Measurements from ENCODE around the gene SMAD9. TPM values are rescaled to one million over a fixed set of nuclear protein-coding genes. Genes with fewer than 3 reads are reported as not detected.

Gene SMAD9
- total RNA-seq, 1 donor from 2014 or later, result 0.79 TPM

GRCh38 chr13:36915896-36916640 is 4.0 kb downstream of the SMAD9 start:
- H3K27me3 ChIP-seq (ENCODE audit: control insufficient read depth, insufficient read depth, low read length), result peaks cover 6% of the 10 kb centered on the region
- H3K36me3 ChIP-seq (ENCODE audit: control insufficient read depth, insufficient read depth, low read length), result no peaks in the 10 kb centered on the region
- TF ChIP-seq CTCF (IDR thresholded peaks at IDR 0.05; ENCODE audit: insufficient read depth, low read length, severe bottlenecking), result no peak
- no peak overlapping the region for H3K4me3 ChIP-seq (ENCODE audit: low read depth, low read length)
- DNase-seq (ENCODE audit: low read depth) (no peak), FAIRE-seq (no peak)

- no peak for TF ChIP-seq CTCF (IDR thresholded peaks at IDR 0.05; ENCODE audit: insufficient read depth, low read length, severe bottlenecking)
- H3K4me3 ChIP-seq (ENCODE audit: low read depth, low read length), result no peak overlapping the region
- no peaks in the 10 kb centered on the region for H3K36me3 ChIP-seq (ENCODE audit: control insufficient read depth, insufficient read depth, low read length)
- FAIRE-seq (no peak), DNase-seq (ENCODE audit: low read depth) (no peak)
- peaks cover 6% of the 10 kb centered on the region for H3K27me3 ChIP-seq (ENCODE audit: control insufficient read depth, insufficient read depth, low read length)
Measured at GRCh38 chr13:36915106-36915505, 4.9 kb downstream of the SMAD9 start.

GRCh38 chr13:36914648-36915047 is 5.4 kb downstream of the SMAD9 start:
- Histone ChIP-seq H3K4me3 (ENCODE audit: low read depth, low read length) (no peak overlapping the region), H3K27me3 (ENCODE audit: control insufficient read depth, insufficient read depth, low read length) (peaks cover 6% of the 10 kb centered on the region), H3K36me3 (ENCODE audit: control insufficient read depth, insufficient read depth, low read length) (no peaks in the 10 kb centered on the region)
- DNase-seq (ENCODE audit: low read depth), result no peak
- no peak for TF ChIP-seq CTCF (IDR thresholded peaks at IDR 0.05; ENCODE audit: insufficient read depth, low read length, severe bottlenecking)
- no peak for FAIRE-seq

GRCh38 chr13:36913463-36913862 is 6.6 kb downstream of the SMAD9 start:
- H3K4me3 ChIP-seq (ENCODE audit: low read depth, low read length), result no peak overlapping the region
- peaks cover 6% of the 10 kb centered on the region for H3K27me3 ChIP-seq (ENCODE audit: control insufficient read depth, insufficient read depth, low read length)
- TF ChIP-seq CTCF (IDR thresholded peaks at IDR 0.05; ENCODE audit: insufficient read depth, low read length, severe bottlenecking), result no peak
- no peaks in the 10 kb centered on the region for H3K36me3 ChIP-seq (ENCODE audit: control insufficient read depth, insufficient read depth, low read length)
- DNase-seq (ENCODE audit: low read depth) (no peak), FAIRE-seq (no peak)

- no peak for DNase-seq (ENCODE audit: low read depth)
- Histone ChIP-seq H3K27me3 (ENCODE audit: control insufficient read depth, insufficient read depth, low read length) (peaks cover 2% of the 10 kb centered on the region), H3K36me3 (ENCODE audit: control insufficient read depth, insufficient read depth, low read length) (no peaks in the 10 kb centered on the region), H3K4me3 (ENCODE audit: low read depth, low read length) (no peak overlapping the region)
- no peak for TF ChIP-seq CTCF (IDR thresholded peaks at IDR 0.05; ENCODE audit: insufficient read depth, low read length, severe bottlenecking)
- no peak for FAIRE-seq
Measured at GRCh38 chr13:36912973-36913372, 7.1 kb downstream of the SMAD9 start.

GRCh38 chr13:36912369-36912768 is 7.7 kb downstream of the SMAD9 start:
- DNase-seq (ENCODE audit: low read depth) (no peak), FAIRE-seq (no peak)

More at GRCh38 chr13:36912369-36912768, 7.7 kb downstream of the SMAD9 start:
- Histone ChIP-seq H3K36me3 (ENCODE audit: control insufficient read depth, insufficient read depth, low read length) (no peaks in the 10 kb centered on the region), H3K27me3 (ENCODE audit: control insufficient read depth, insufficient read depth, low read length) (peaks cover 2% of the 10 kb centered on the region), H3K4me3 (ENCODE audit: low read depth, low read length) (no peak overlapping the region)
- TF ChIP-seq CTCF (IDR thresholded peaks at IDR 0.05; ENCODE audit: insufficient read depth, low read length, severe bottlenecking), result no peak

All from bronchial epithelial cell (primary cell).